ENCODE data around the gene PSMF1.

The PSMF1 gene

DNA sequence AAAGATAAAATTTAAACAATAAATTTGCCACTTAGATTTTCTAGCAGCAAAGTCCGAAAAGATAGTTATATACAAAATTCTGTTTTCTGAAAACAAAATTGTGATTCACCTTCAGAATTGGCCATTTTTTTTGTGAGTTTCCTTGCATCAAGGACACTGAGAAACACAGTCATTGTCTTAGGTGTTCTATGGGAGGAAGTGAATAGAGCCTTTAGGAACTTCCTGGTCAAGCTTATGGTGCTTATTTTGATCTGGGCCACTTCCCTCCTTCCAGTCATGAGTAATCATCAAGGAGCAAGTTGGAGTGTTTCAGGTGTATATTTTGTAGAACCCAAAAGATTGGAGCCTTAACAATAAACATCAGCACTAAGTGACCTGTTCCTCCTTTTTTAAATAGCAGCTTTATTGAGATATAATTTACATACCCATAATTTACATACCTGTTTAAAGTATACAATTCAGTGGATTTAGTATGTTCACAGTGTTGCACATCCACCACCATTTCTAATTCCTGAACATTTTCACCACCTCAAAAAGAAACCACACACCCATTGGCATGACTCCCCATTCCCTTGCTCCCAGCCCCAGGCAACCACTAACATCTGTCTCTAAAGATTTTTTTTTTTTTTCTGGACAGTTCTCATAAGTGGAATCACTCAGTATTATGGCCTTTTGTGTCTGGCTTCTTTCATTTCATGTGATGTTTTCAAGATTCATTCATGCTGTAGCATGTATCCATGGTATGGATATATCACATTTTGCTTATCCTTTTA, 48.7 kb downstream of the PSMF1 start:
- H3K36me3 Mint-ChIP-seq (ENCODE audit: low read depth): peaks cover 70% of the 10 kb centered on the region
- TF ChIP-seq, protein P1, sequence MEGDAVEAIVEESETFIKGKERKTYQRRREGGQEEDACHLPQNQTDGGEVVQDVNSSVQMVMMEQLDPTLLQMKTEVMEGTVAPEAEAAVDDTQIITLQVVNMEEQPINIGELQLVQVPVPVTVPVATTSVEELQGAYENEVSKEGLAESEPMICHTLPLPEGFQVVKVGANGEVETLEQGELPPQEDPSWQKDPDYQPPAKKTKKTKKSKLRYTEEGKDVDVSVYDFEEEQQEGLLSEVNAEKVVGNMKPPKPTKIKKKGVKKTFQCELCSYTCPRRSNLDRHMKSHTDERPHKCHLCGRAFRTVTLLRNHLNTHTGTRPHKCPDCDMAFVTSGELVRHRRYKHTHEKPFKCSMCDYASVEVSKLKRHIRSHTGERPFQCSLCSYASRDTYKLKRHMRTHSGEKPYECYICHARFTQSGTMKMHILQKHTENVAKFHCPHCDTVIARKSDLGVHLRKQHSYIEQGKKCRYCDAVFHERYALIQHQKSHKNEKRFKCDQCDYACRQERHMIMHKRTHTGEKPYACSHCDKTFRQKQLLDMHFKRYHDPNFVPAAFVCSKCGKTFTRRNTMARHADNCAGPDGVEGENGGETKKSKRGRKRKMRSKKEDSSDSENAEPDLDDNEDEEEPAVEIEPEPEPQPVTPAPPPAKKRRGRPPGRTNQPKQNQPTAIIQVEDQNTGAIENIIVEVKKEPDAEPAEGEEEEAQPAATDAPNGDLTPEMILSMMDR (IDR thresholded peaks at IDR 0.05): no peak
- DNase-seq: no peak
- no peak overlapping the region for H3K27ac Mint-ChIP-seq
- no peaks in the 10 kb centered on the region for H3K9me3 Mint-ChIP-seq
- no peaks in the 10 kb centered on the region for H3K27me3 Mint-ChIP-seq (ENCODE audit: low read depth, poor library complexity)
- no peaks in the 10 kb centered on the region for H3K4me1 Mint-ChIP-seq
- H3K4me3 Mint-ChIP-seq: no peak overlapping the region

GRCh38 chr20:1169224-1169623, 50.8 kb downstream of the PSMF1 start:
- H3K4me3 Mint-ChIP-seq: no peak overlapping the region
- H3K27ac Mint-ChIP-seq: no peak overlapping the region
- peaks cover 67% of the 10 kb centered on the region for H3K36me3 Mint-ChIP-seq (ENCODE audit: low read depth)
- H3K27me3 Mint-ChIP-seq (ENCODE audit: low read depth, poor library complexity): no peaks in the 10 kb centered on the region
- TF ChIP-seq, protein P1 (IDR thresholded peaks at IDR 0.05): no peak
- H3K4me1 Mint-ChIP-seq: no peaks in the 10 kb centered on the region
- no peaks in the 10 kb centered on the region for H3K9me3 Mint-ChIP-seq
- no peak for DNase-seq

DNA sequence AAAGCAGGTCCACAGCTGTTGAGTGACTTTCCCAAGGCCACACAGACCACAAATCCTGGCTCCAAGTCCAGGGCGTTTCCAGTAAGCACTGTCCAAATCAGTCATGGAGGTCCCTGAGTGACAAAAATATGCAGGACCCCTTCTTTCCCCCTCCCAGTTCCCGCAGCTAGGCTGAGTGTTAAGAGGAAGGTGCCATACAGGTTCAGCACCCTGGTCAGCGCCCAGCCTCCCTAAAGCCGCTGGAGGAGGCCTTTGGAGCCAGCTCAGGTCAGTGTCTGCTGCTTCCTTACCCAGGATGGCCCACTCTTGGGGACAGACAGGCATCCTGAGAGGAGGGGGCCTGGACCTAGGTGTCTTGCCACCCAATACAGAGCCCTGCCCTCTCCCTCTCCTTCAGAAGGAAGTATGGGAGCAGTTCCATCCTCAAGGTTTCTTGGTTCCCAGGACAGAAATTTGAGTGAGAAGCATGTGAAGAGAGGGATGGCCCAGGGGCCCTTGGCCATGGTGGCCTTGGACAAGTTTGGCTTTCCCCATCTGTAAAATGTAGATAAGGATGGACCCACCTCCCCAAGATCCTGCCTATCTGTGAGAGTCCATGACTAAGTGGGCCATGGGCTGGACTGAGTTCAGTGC, 53.2 kb downstream of the PSMF1 start:
- Mint-ChIP-seq H3K9me3 (no peaks in the 10 kb centered on the region), H3K27me3 (ENCODE audit: low read depth, poor library complexity) (no peaks in the 10 kb centered on the region), H3K4me1 (no peaks in the 10 kb centered on the region), H3K4me3 (no peak overlapping the region), H3K36me3 (ENCODE audit: low read depth) (peaks cover 44% of the 10 kb centered on the region), H3K27ac (no peak overlapping the region)
- DNase-seq: peak; percentile 91
- TF ChIP-seq, protein P1 (IDR thresholded peaks at IDR 0.05): no peak

- Mint-ChIP-seq H3K9me3 (no peaks in the 10 kb centered on the region), H3K4me3 (no peak overlapping the region), H3K36me3 (ENCODE audit: low read depth) (peaks cover 22% of the 10 kb centered on the region), H3K27me3 (ENCODE audit: low read depth, poor library complexity) (no peaks in the 10 kb centered on the region), H3K27ac (no peak overlapping the region), H3K4me1 (peaks cover 12% of the 10 kb centered on the region)
- TF ChIP-seq, protein P1 (IDR thresholded peaks at IDR 0.05): no peak
- DNase-seq: no peak
These were observed 55.3 kb downstream of the PSMF1 start for GRCh38 chr20:1173698-1174097.

- Mint-ChIP-seq H3K4me1 (peaks cover 16% of the 10 kb centered on the region), H3K9me3 (no peaks in the 10 kb centered on the region), H3K4me3 (no peak overlapping the region), H3K27ac (no peak overlapping the region), H3K36me3 (ENCODE audit: low read depth) (peaks cover 18% of the 10 kb centered on the region), H3K27me3 (ENCODE audit: low read depth, poor library complexity) (no peaks in the 10 kb centered on the region)
- TF ChIP-seq, protein P1 (IDR thresholded peaks at IDR 0.05): no peak
- DNase-seq: no peak
These were observed 56.4 kb downstream of the PSMF1 start for GRCh38 chr20:1174787-1175186.

Data from nephron progenitor cell (in vitro differentiated cells).